Keratinocyte (primary cell): Measurements from ENCODE around the gene CMTM8. TPM values are rescaled to one million over a fixed set of nuclear protein-coding genes. Genes with fewer than 3 reads are reported as not detected.

ENCODE experiments used
- DNase-seq: peaks from one replicate; pipeline ENCODE4 v3.0.0-alpha.2; 2011; ENCODE audit warnings: low read depth, missing footprints, low spot score
- FAIRE-seq: peaks from 2 replicates; lab custom pipeline; 2011; peaks lifted over from hg19 to GRCh38; lab: Jason Lieb, UNC
- H2AFZ ChIP-seq: 2 replicates; pipeline ENCODE4 v1.6.0; 2012; ENCODE audit warnings: low read length, control low read depth, inconsistent platforms; ENCODE audit not compliant: control insufficient read depth
- H3K27ac ChIP-seq: 2 replicates; pipeline ENCODE4 v1.5.1; 2011; ENCODE audit warnings: low read length; ENCODE audit not compliant: control insufficient read depth, insufficient read depth
- H3K27me3 ChIP-seq: 3 replicates; pipeline ENCODE4 v1.6.0; 2011; ENCODE audit warnings: low read length; ENCODE audit not compliant: control insufficient read depth, insufficient read depth; ENCODE audit errors: extremely low read depth
- H3K36me3 ChIP-seq, 2 experiments: 2 replicates in 1 of 2; 3 replicates in 1 of 2; pipeline ENCODE4 v1.5.1; 2011; ENCODE audit warnings: low read length in 2 of 2, mild to moderate bottlenecking in 1 of 2; ENCODE audit not compliant: control insufficient read depth in 2 of 2, insufficient read depth in 2 of 2; ENCODE audit errors: extremely low read depth in 1 of 2
- H3K4me1 ChIP-seq: 3 replicates; pipeline ENCODE4 v1.5.1; 2011; ENCODE audit warnings: low read length; ENCODE audit not compliant: control insufficient read depth, insufficient read depth; ENCODE audit errors: extremely low read depth
- H3K4me2 ChIP-seq: 3 replicates; pipeline ENCODE4 v1.6.0; 2011; ENCODE audit warnings: low read depth, low read length; ENCODE audit not compliant: control insufficient read depth, insufficient read depth; ENCODE audit errors: extremely low read depth
- H3K4me3 ChIP-seq, 3 experiments: fragments of 200-600 bp in 1 of 3; sonication (generic) in 1 of 3; 2 replicates in 2 of 3; 3 replicates in 1 of 3; pipeline ENCODE4 v1.5.1; 2011 to 2016; ENCODE audit warnings: low read length in 3 of 3, mild to moderate bottlenecking in 3 of 3, control low read depth in 2 of 3, inconsistent platforms in 1 of 3, low read depth in 1 of 3, mixed read lengths in 1 of 3, mixed run types in 1 of 3, moderate library complexity in 1 of 3; ENCODE audit not compliant: control insufficient read depth in 2 of 3, insufficient read depth in 2 of 3; ENCODE audit errors: extremely low read depth in 1 of 3
- H3K79me2 ChIP-seq: 2 replicates; pipeline ENCODE4 v1.6.0; 2012; ENCODE audit warnings: low read length; ENCODE audit not compliant: control insufficient read depth, insufficient read depth
- H3K9ac ChIP-seq: 3 replicates; pipeline ENCODE4 v1.6.0; 2011; ENCODE audit warnings: low read length; ENCODE audit not compliant: control insufficient read depth, insufficient read depth; ENCODE audit errors: extremely low read depth
- H3K9me1 ChIP-seq: 3 replicates; pipeline ENCODE4 v1.6.0; 2011; ENCODE audit warnings: low read length; ENCODE audit not compliant: control insufficient read depth, insufficient read depth; ENCODE audit errors: extremely low read depth
- H3K9me3 ChIP-seq: 2 replicates; pipeline ENCODE4 v1.5.1; 2012; ENCODE audit warnings: low read depth, low read length; ENCODE audit not compliant: control insufficient read depth
- H4K20me1 ChIP-seq: 3 replicates; pipeline ENCODE4 v1.6.0; 2011; ENCODE audit warnings: low read length; ENCODE audit not compliant: control insufficient read depth, insufficient read depth; ENCODE audit errors: extremely low read depth
- dilution Hi-C: fragments of 300-500 bp; cut with MboI; formaldehyde crosslinking; loops from one replicate; pipeline ENCODE4 v1.7.0; 2020; ENCODE audit warnings: low sequenced_read_pairs; ENCODE audit not compliant: extremely low pct_ligation_motif_present
- polyA plus RNA-seq, 5 experiments: library from polyadenylated mRNA; depleted of rRNA in 3 of 5; stranded (reverse) in 3 of 5; stranded (forward) in 1 of 5; unstranded in 1 of 5; fragments of >200 nt; gene quantifications; 1 replicate in 1 of 5; 2 replicates in 3 of 5; 3 replicates in 1 of 5; pipeline versions ENCODE4 v1.2.1 to v1.2.3, GENCODE V29; 2011 to 2012; ENCODE audit warnings: missing spikeins in 2 of 5, low read depth in 1 of 5, low replicate concordance in 1 of 5
- TF ChIP-seq, protein P1 (sequence below), 3 experiments: IDR thresholded peaks in 1 of 3; conservative IDR thresholded peaks in 1 of 3; optimal IDR thresholded peaks in 1 of 3; 2 replicates in 2 of 3; 3 replicates in 1 of 3; pipeline versions ENCODE3 to v1.5.1; 2011; ENCODE audit warnings: low read length in 3 of 3, mild to moderate bottlenecking in 3 of 3, moderate library complexity in 2 of 3, control low read depth in 1 of 3, inconsistent platforms in 1 of 3; ENCODE audit not compliant: insufficient read depth in 2 of 3; ENCODE audit errors: extremely low read depth in 1 of 3

CMTM8 gene
- polyA plus RNA-seq, 1 donor (not counting 4 experiments of a cell fraction or from before 2014, with no cell fraction given): 1.6 TPM

GRCh38 chr3:32315441-32315840, 77.0 kb downstream of the CMTM8 start:
- Histone ChIP-seq H3K36me3 (no peaks in the 10 kb centered on the region), H3K9me3 (no peaks in the 10 kb centered on the region), H3K79me2 (no peaks in the 10 kb centered on the region), H3K27me3 (no peaks in the 10 kb centered on the region), H3K9me1 (no peaks in the 10 kb centered on the region), H3K9ac (no peak overlapping the region), H4K20me1 (no peaks in the 10 kb centered on the region), H2AFZ (no peak overlapping the region), H3K27ac (no peak overlapping the region), H3K4me1 (peaks cover 17% of the 10 kb centered on the region), H3K4me2 (no peak overlapping the region), H3K4me3 (no peak overlapping the region)
- TF ChIP-seq, protein P1, sequence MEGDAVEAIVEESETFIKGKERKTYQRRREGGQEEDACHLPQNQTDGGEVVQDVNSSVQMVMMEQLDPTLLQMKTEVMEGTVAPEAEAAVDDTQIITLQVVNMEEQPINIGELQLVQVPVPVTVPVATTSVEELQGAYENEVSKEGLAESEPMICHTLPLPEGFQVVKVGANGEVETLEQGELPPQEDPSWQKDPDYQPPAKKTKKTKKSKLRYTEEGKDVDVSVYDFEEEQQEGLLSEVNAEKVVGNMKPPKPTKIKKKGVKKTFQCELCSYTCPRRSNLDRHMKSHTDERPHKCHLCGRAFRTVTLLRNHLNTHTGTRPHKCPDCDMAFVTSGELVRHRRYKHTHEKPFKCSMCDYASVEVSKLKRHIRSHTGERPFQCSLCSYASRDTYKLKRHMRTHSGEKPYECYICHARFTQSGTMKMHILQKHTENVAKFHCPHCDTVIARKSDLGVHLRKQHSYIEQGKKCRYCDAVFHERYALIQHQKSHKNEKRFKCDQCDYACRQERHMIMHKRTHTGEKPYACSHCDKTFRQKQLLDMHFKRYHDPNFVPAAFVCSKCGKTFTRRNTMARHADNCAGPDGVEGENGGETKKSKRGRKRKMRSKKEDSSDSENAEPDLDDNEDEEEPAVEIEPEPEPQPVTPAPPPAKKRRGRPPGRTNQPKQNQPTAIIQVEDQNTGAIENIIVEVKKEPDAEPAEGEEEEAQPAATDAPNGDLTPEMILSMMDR (optimal IDR thresholded peaks at IDR 0.05 in 1 of 3, IDR thresholded peaks at IDR 0.05 in 1 of 3, conservative IDR thresholded peaks at IDR 0.05 in 1 of 3; ENCODE audit: extremely low read depth in 1 of 3, insufficient read depth in 2 of 3, low read length in 3 of 3): no peak
- DNase-seq (no peak), FAIRE-seq (no peak)
- dilution Hi-C loops: no loop called here

DNA sequence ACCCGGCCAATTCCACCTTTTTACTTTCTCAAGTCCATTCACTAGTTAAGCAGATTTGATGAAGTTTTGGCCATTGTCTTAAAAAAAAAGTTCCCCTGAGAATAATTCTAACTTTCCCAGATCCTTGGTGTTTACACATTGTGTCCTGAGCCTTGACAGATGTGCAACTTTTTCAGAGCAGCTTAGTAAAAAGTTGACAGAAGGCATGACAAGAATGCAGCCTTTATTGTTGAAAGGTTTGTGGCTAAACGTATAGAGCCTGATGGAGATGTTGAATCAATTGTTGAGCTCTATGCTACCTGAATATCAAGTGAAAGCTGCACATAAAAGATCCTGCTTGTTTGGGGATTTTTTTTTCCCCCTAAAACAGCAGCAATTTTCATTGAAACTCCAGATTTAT, 77.8 kb downstream of the CMTM8 start:
- Histone ChIP-seq H3K79me2 (no peaks in the 10 kb centered on the region), H3K27ac (no peak overlapping the region), H3K27me3 (no peaks in the 10 kb centered on the region), H3K9me1 (no peaks in the 10 kb centered on the region), H3K4me1 (peaks cover 17% of the 10 kb centered on the region), H3K9ac (no peak overlapping the region), H3K9me3 (no peaks in the 10 kb centered on the region), H3K36me3 (no peaks in the 10 kb centered on the region), H4K20me1 (no peaks in the 10 kb centered on the region), H3K4me2 (no peak overlapping the region), H2AFZ (no peak overlapping the region), H3K4me3 (no peak overlapping the region)
- FAIRE-seq: no peak
- dilution Hi-C loops: no loop called here
- no peak for DNase-seq
- TF ChIP-seq, protein P1 (optimal IDR thresholded peaks at IDR 0.05 in 1 of 3, IDR thresholded peaks at IDR 0.05 in 1 of 3, conservative IDR thresholded peaks at IDR 0.05 in 1 of 3; ENCODE audit: extremely low read depth in 1 of 3, insufficient read depth in 2 of 3, low read length in 3 of 3): no peak
